Measurements from ENCODE around the gene PARP12. TPM values are rescaled to one million over a fixed set of nuclear protein-coding genes. Genes with fewer than 3 reads are reported as not detected.
A peak's percentile ranks its signal among the peaks of the same experiment; 100 is the strongest.

Gene PARP12
- total RNA-seq, 1 donor from 2014 or later: 2.9 TPM

DNA sequence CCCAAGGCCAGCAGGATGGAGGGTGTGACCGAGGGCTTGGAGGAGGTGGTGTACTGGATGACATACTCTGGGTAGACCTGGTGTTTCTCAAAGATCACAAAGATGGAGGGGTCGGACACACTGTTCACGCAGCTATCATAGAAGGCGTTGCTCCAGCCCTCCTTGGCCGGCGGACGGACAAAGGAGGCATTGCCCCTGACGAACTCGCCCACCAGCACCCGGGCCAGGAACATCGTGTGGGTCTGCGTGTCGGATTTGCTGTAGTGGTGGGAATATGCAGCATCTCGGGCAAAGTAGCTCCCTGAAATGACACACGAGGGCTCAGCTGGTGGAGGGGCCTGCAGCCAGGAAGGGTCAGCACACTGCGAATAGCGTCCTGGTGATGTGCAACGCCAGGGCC lies 38.2 kb downstream of the PARP12 start:
- Mint-ChIP-seq H3K27me3 (ENCODE audit: low read depth) (no peaks in the 10 kb centered on the region), H3K4me1 (no peaks in the 10 kb centered on the region), H3K4me3 (no peak overlapping the region), H3K36me3 (ENCODE audit: low read depth) (no peaks in the 10 kb centered on the region), H3K27ac (ENCODE audit: unreplicated experiment) (no peak overlapping the region), H3K9me3 (no peaks in the 10 kb centered on the region)
- TF ChIP-seq, protein P1, sequence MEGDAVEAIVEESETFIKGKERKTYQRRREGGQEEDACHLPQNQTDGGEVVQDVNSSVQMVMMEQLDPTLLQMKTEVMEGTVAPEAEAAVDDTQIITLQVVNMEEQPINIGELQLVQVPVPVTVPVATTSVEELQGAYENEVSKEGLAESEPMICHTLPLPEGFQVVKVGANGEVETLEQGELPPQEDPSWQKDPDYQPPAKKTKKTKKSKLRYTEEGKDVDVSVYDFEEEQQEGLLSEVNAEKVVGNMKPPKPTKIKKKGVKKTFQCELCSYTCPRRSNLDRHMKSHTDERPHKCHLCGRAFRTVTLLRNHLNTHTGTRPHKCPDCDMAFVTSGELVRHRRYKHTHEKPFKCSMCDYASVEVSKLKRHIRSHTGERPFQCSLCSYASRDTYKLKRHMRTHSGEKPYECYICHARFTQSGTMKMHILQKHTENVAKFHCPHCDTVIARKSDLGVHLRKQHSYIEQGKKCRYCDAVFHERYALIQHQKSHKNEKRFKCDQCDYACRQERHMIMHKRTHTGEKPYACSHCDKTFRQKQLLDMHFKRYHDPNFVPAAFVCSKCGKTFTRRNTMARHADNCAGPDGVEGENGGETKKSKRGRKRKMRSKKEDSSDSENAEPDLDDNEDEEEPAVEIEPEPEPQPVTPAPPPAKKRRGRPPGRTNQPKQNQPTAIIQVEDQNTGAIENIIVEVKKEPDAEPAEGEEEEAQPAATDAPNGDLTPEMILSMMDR (conservative IDR thresholded peaks at IDR 0.05): no peak
- DNase-seq (ENCODE audit: low read depth, low spot score): no peak

DNA sequence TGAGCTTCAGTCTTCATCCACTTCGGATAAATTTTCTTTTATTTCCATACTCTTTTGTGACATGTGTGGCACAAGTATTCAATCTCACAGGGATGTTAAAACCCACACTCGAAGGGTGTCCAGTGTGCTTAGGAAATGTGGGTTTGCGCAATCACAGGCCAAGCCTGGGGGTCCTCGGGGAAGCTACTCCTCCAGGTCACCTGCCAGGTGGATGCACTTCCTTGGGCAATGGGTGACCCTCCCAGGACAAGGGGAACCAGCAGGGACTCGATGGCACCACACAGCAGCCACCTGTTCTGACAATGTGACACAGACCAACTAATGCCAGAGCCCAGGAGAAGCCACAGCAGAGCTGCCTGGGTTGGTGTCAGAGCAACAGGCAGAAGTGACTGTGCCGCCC lies 39.0 kb downstream of the PARP12 start:
- no peak for DNase-seq (ENCODE audit: low read depth, low spot score)
- Mint-ChIP-seq H3K27me3 (ENCODE audit: low read depth) (no peaks in the 10 kb centered on the region), H3K4me1 (no peaks in the 10 kb centered on the region), H3K36me3 (ENCODE audit: low read depth) (no peaks in the 10 kb centered on the region), H3K4me3 (no peak overlapping the region), H3K9me3 (no peaks in the 10 kb centered on the region), H3K27ac (ENCODE audit: unreplicated experiment) (no peak overlapping the region)
- TF ChIP-seq, protein P1 (conservative IDR thresholded peaks at IDR 0.05): no peak

- TF ChIP-seq, protein P1 (conservative IDR thresholded peaks at IDR 0.05): no peak
- Mint-ChIP-seq H3K27ac (ENCODE audit: unreplicated experiment) (no peak overlapping the region), H3K36me3 (ENCODE audit: low read depth) (no peaks in the 10 kb centered on the region), H3K27me3 (ENCODE audit: low read depth) (no peaks in the 10 kb centered on the region), H3K4me1 (no peaks in the 10 kb centered on the region), H3K4me3 (no peak overlapping the region), H3K9me3 (no peaks in the 10 kb centered on the region)
- no peak for DNase-seq (ENCODE audit: low read depth, low spot score)
Measured at GRCh38 chr7:140022582-140023211, 40.1 kb downstream of the PARP12 start.

DNA sequence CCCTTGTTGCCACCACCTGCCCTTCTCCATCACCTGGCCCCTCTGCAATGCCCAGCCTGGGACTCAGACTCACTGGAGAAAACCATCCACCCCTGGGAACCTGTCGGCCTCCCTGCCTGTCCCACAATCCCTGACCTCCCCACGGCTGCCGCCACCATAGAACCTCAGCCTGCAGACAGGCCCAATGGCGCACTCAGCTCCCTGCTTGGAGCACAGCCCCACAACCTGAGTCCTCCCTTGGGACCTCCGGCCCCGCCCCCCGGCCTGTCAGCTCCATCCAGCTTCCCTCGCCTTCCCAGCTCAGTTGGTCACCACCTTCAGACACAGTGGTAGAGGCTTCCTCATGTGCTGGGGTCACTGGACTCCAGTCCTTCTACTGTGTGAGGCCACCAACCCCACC lies 41.1 kb downstream of the PARP12 start:
- H3K27ac Mint-ChIP-seq (ENCODE audit: unreplicated experiment): peak overlapping the region; percentile 43

GRCh38 chr7:140019606-140020005 lies 43.1 kb downstream of the PARP12 start:
- Mint-ChIP-seq H3K27ac (ENCODE audit: unreplicated experiment) (no peak overlapping the region), H3K4me1 (no peaks in the 10 kb centered on the region), H3K4me3 (no peak overlapping the region), H3K36me3 (ENCODE audit: low read depth) (no peaks in the 10 kb centered on the region), H3K27me3 (ENCODE audit: low read depth) (peaks cover 2% of the 10 kb centered on the region), H3K9me3 (no peaks in the 10 kb centered on the region)
- DNase-seq (ENCODE audit: low read depth, low spot score): no peak
- TF ChIP-seq, protein P1 (conservative IDR thresholded peaks at IDR 0.05): no peak

More for the DNA sequence above, 41.1 kb downstream of the PARP12 start:
- H3K27me3 Mint-ChIP-seq (ENCODE audit: low read depth): no peaks in the 10 kb centered on the region
- H3K36me3 Mint-ChIP-seq (ENCODE audit: low read depth): no peaks in the 10 kb centered on the region
- TF ChIP-seq, protein P1 (conservative IDR thresholded peaks at IDR 0.05): no peak
- H3K9me3 Mint-ChIP-seq: no peaks in the 10 kb centered on the region
- no peaks in the 10 kb centered on the region for H3K4me1 Mint-ChIP-seq
- no peak overlapping the region for H3K4me3 Mint-ChIP-seq
- no peak for DNase-seq (ENCODE audit: low read depth, low spot score)
